NCI-H774 (cell line): ENCODE measurements around the gene ANGPTL4.
"Not testable (repeated sequence)": the region's sequence is repeated elsewhere in the genome, so short reads cannot be mapped to it uniquely, and the experiment has no call there.

ENCODE experiments used
- DNase-seq: peaks from one replicate; lab custom pipeline; 2025; lab: John Stamatoyannopoulos, UW

The ANGPTL4 gene

GRCh38 chr19:8389891-8390616 is 26.1 kb downstream of the ANGPTL4 start, which contains the start of gene RAB11B:
Gene RAB11B, plus strand, starts transcription at chr19:8390360. Its CDS starts 57 bp downstream, at chr19:8390417.
- peak; percentile 99 for DNase-seq

GRCh38 chr19:8390617-8390981 is 26.6 kb downstream of the ANGPTL4 start:
- DNase-seq = peak; percentile 86

- no peak for DNase-seq
These were observed 27.5 kb downstream of the ANGPTL4 start for GRCh38 chr19:8391198-8392016.

- DNase-seq = no peak
These were observed 28.1 kb downstream of the ANGPTL4 start for GRCh38 chr19:8392017-8392591.

GRCh38 chr19:8393192-8393870 is 29.4 kb downstream of the ANGPTL4 start:
- no peak for DNase-seq

GRCh38 chr19:8393871-8394250 is 29.9 kb downstream of the ANGPTL4 start:
- DNase-seq = no peak

- no peak for DNase-seq
These were observed 31.7 kb downstream of the ANGPTL4 start for GRCh38 chr19:8395621-8396082.

- no peak for DNase-seq
These were observed 32.2 kb downstream of the ANGPTL4 start for GRCh38 chr19:8396185-8396562.

- no peak for DNase-seq
These were observed 32.7 kb downstream of the ANGPTL4 start for GRCh38 chr19:8396563-8397203.

GRCh38 chr19:8397271-8397670 is 33.3 kb downstream of the ANGPTL4 start:
- DNase-seq = no peak

- DNase-seq = no peak
These were observed 33.9 kb downstream of the ANGPTL4 start for GRCh38 chr19:8397746-8398310.

GRCh38 chr19:8398311-8398771 is 34.4 kb downstream of the ANGPTL4 start:
- DNase-seq = no peak

- no peak for DNase-seq
These were observed 35.8 kb downstream of the ANGPTL4 start for GRCh38 chr19:8399681-8400188.

GRCh38 chr19:8401981-8402411 is 38.0 kb downstream of the ANGPTL4 start:
- DNase-seq = no peak

GRCh38 chr19:8403098-8403819 is 39.3 kb downstream of the ANGPTL4 start:
- no peak for DNase-seq

GRCh38 chr19:8403820-8404109 is 39.8 kb downstream of the ANGPTL4 start:
- DNase-seq = no peak

GRCh38 chr19:8404391-8405151 is 40.6 kb downstream of the ANGPTL4 start:
- no peak for DNase-seq

- not testable (repeated sequence) for DNase-seq
These were observed 46.8 kb downstream of the ANGPTL4 start for GRCh38 chr19:8410718-8411117.

GRCh38 chr19:8412783-8413628 is 49.1 kb downstream of the ANGPTL4 start, which contains the start of gene MARCHF2:
Gene MARCHF2, plus strand, starts transcription at chr19:8413305. Its CDS starts 8,536 bp downstream, at chr19:8421841.
- DNase-seq = peak; percentile 97
